ENCODE data around the gene NUTF2. TPM values are rescaled to one million over a fixed set of nuclear protein-coding genes. Genes with fewer than 3 reads are reported as not detected.
"Not testable (repeated sequence)": the region's sequence is repeated elsewhere in the genome, so short reads cannot be mapped to it uniquely, and the experiment has no call there.

The NUTF2 gene
- total RNA-seq, 2 donors from 2014 or later: 201 to 218 TPM

GRCh38 chr16:67862623-67863583, 16.2 kb downstream of the NUTF2 start:
- no peak overlapping the region for H3K4me3 Mint-ChIP-seq
- no peak for DNase-seq
- H3K27ac ChIP-seq (ENCODE audit: low read depth, low read length): no peak overlapping the region

GRCh38 chr16:67864044-67864443, 17.3 kb downstream of the NUTF2 start:
- H3K4me1 ChIP-seq (ENCODE audit: control insufficient read depth, insufficient read depth, low read length); H3K27ac ChIP-seq (ENCODE audit: low read depth, low read length); H3K4me3 Mint-ChIP-seq; H3K9ac ChIP-seq (ENCODE audit: extremely low read depth, low read length, poor library complexity, severe bottlenecking); H3K27me3 ChIP-seq (ENCODE audit: control insufficient read depth, insufficient read depth, low read length, poor library complexity, severe bottlenecking); H3K4me3 ChIP-seq (ENCODE audit: low read length); H3K9me3 ChIP-seq (ENCODE audit: control insufficient read depth, low read length); H3K27me3 Mint-ChIP-seq (ENCODE audit: insufficient read depth); H3K27ac Mint-ChIP-seq; DNase-seq; H3K9me3 Mint-ChIP-seq: not testable (repeated sequence)
- peaks cover 83% of the 10 kb centered on the region for H3K36me3 ChIP-seq (ENCODE audit: control insufficient read depth, insufficient read depth, low read length)
- Mint-ChIP-seq H3K4me1 (peaks cover 16% of the 10 kb centered on the region), H3K36me3 (ENCODE audit: low read depth) (peaks cover 47% of the 10 kb centered on the region)
- 94 to 97% methylated on average over 5 to 6 of the region's 6 CpGs for WGBS, 2 experiments (ENCODE audit: insufficient coverage in 1 of 2, insufficient read length in 1 of 2)

More at GRCh38 chr16:67862623-67863583, 16.2 kb downstream of the NUTF2 start:
- TF ChIP-seq CTCF (conservative IDR thresholded peaks at IDR 0.05): no peak
- Mint-ChIP-seq H3K4me1 (peaks cover 22% of the 10 kb centered on the region), H3K27ac (no peak overlapping the region), H3K36me3 (ENCODE audit: low read depth) (peaks cover 51% of the 10 kb centered on the region), H3K27me3 (ENCODE audit: insufficient read depth) (no peaks in the 10 kb centered on the region), H3K9me3 (no peaks in the 10 kb centered on the region)
- H3K4me1 ChIP-seq (ENCODE audit: control insufficient read depth, insufficient read depth, low read length): no peaks in the 10 kb centered on the region
- no peak overlapping the region for H3K9ac ChIP-seq (ENCODE audit: extremely low read depth, low read length, poor library complexity, severe bottlenecking)
- no peak overlapping the region for H3K4me3 ChIP-seq (ENCODE audit: low read length)
- WGBS, 2 experiments (ENCODE audit: insufficient coverage in 1 of 2, insufficient read length in 1 of 2): 92 to 94% methylated on average over 7 to 11 of the region's 11 CpGs
- no peaks in the 10 kb centered on the region for H3K27me3 ChIP-seq (ENCODE audit: control insufficient read depth, insufficient read depth, low read length, poor library complexity, severe bottlenecking)
- H3K9me3 ChIP-seq (ENCODE audit: control insufficient read depth, low read length): no peaks in the 10 kb centered on the region
- peaks cover 80% of the 10 kb centered on the region for H3K36me3 ChIP-seq (ENCODE audit: control insufficient read depth, insufficient read depth, low read length)

GRCh38 chr16:67864594-67864993, 17.9 kb downstream of the NUTF2 start:
- Mint-ChIP-seq H3K4me3 (no peak overlapping the region), H3K27me3 (ENCODE audit: insufficient read depth) (no peaks in the 10 kb centered on the region), H3K4me1 (peaks cover 16% of the 10 kb centered on the region), H3K36me3 (ENCODE audit: low read depth) (peaks cover 46% of the 10 kb centered on the region), H3K27ac (peak overlapping the region; percentile 42), H3K9me3 (no peaks in the 10 kb centered on the region)
- no peaks in the 10 kb centered on the region for H3K9me3 ChIP-seq (ENCODE audit: control insufficient read depth, low read length)
- peaks cover 85% of the 10 kb centered on the region for H3K36me3 ChIP-seq (ENCODE audit: control insufficient read depth, insufficient read depth, low read length)
- H3K27me3 ChIP-seq (ENCODE audit: control insufficient read depth, insufficient read depth, low read length, poor library complexity, severe bottlenecking): no peaks in the 10 kb centered on the region
- no peak overlapping the region for H3K4me3 ChIP-seq (ENCODE audit: low read length)
- H3K9ac ChIP-seq (ENCODE audit: extremely low read depth, low read length, poor library complexity, severe bottlenecking): no peak overlapping the region
- no peak overlapping the region for H3K27ac ChIP-seq (ENCODE audit: low read depth, low read length)
- WGBS, 2 experiments (ENCODE audit: insufficient coverage in 1 of 2, insufficient read length in 1 of 2): 75 to 93% methylated on average over 2 of the region's 2 CpGs
- H3K4me1 ChIP-seq (ENCODE audit: control insufficient read depth, insufficient read depth, low read length): no peaks in the 10 kb centered on the region
- TF ChIP-seq CTCF (conservative IDR thresholded peaks at IDR 0.05): no peak
- DNase-seq: peak; percentile 63

Measured in endodermal cell (in vitro differentiated cells).